ENCODE data around the gene C1S. TPM values are rescaled to one million over a fixed set of nuclear protein-coding genes. Genes with fewer than 3 reads are reported as not detected.

The C1S gene
- total RNA-seq, 3 donors from 2014 or later (not counting 1 experiment from before 2014, with no cell fraction given): 1.6 to 1.9 (median 1.9) TPM

DNA sequence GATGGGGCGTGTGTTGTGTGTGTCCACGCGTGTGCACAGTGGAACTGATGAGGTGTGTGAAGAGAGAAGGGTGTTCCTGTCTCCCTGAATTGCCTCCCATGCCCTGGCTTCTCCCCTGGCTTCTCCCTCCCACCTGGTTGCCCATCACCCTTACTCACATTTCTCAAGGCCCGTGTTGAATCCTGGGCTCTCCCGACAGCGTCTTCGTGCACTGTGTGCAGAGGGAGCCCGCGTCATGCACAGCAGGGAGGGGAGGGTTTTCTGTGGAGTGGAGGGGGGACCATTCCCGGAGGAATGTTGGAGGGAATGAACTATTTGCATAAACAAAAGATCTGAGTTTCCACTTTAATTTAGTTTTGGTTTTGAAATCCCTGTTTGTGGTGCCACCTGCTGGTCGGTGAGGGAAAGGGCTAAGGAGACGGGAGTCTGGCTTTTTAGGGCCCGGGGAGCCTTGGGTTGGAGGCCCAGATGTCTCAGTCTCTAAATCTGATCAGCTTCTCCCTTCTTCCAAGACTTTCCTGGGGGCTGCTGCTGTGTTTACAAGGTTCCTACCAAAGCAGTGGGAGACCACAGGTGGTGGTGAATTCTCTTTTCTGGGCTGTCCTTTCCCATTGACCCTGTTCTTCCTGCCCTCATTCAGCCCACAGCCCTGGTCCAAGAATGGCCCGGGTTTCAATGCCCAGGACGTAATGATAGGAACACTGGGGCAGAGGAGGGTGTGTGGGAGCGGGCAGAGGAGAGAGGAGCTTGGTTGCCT lies 31.9 kb downstream of the C1S start, which contains the start of gene C1R:
TSS of gene C1R (minus strand) at position 217 of the 757 bp plus-strand sequence. CDS start at position 160, 57 bp downstream.
- Mint-ChIP-seq H3K4me3 (peak within 1 kb of the TSS; percentile 77), H3K36me3 (no peaks in the 10 kb centered on the region), H3K4me1 (peaks cover 0 to 22% of the 10 kb centered on the region in 2 donors), H3K27ac (peak within 1 kb of the TSS; percentile 43 to 79), H3K27me3 (ENCODE audit: low read depth in 2 of 2) (no peaks in the 10 kb centered on the region), H3K9me3 (no peaks in the 10 kb centered on the region)
- intact Hi-C loops (cut with micrococcal nuclease): loop anchor here (1.0 to 5.0 kb wide), 3 partner anchors 75 to 223 kb away; partner anchors contain the start of gene LPCAT3
- Histone ChIP-seq H3K9me3 (ENCODE audit: control insufficient read depth, insufficient read depth, low read length) (no peaks in the 10 kb centered on the region), H3K27ac (ENCODE audit: low read length) (no peak within 1 kb of the TSS), H3K27me3 (ENCODE audit: control insufficient read depth, insufficient read depth, low read length) (no peaks in the 10 kb centered on the region), H3K4me3 (ENCODE audit: low read length) (peak within 1 kb of the TSS; percentile 25), H3K4me1 (ENCODE audit: control insufficient read depth, insufficient read depth, low read length) (peaks cover 12% of the 10 kb centered on the region), H3K36me3 (ENCODE audit: control insufficient read depth, insufficient read depth, low read length) (no peaks in the 10 kb centered on the region)
- DNase-seq (peak; percentile 64 to 85), ATAC-seq (peak in 2 of 3 donors; percentile 82 to 86)
- TF ChIP-seq, protein P1, sequence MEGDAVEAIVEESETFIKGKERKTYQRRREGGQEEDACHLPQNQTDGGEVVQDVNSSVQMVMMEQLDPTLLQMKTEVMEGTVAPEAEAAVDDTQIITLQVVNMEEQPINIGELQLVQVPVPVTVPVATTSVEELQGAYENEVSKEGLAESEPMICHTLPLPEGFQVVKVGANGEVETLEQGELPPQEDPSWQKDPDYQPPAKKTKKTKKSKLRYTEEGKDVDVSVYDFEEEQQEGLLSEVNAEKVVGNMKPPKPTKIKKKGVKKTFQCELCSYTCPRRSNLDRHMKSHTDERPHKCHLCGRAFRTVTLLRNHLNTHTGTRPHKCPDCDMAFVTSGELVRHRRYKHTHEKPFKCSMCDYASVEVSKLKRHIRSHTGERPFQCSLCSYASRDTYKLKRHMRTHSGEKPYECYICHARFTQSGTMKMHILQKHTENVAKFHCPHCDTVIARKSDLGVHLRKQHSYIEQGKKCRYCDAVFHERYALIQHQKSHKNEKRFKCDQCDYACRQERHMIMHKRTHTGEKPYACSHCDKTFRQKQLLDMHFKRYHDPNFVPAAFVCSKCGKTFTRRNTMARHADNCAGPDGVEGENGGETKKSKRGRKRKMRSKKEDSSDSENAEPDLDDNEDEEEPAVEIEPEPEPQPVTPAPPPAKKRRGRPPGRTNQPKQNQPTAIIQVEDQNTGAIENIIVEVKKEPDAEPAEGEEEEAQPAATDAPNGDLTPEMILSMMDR (IDR thresholded peaks at IDR 0.05): peak; percentile 79
- 30% methylated on average over 14 of the region's 16 CpGs for whole genome bisulfite sequencing (ENCODE audit: insufficient coverage)

DNA sequence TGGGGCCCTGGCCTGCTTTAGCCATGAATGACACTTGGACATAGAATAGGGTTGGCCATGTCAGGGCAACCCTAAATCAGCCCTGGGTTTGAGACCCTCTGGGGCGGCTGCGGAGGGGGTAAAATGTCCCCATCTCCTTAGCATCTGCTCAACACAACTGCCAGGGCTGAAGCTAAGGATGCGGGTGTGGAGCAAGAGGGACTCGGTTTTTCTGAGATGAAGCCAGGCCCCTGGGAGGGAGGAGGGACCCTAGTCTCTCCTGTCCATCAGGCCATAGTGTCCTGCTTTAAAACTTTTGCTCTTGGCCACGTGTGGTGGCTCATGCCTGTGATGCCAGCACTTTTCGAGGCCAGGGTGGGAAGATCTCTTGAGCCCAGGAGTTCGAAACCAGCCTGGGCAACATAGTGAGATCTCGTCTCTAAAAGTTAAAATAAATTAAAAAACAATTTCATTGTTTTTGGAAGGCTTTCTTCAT lies 32.5 kb downstream of the C1S start:
- ATAC-seq (peak in 1 of 3 donors; percentile 12), DNase-seq (no peak)
- Mint-ChIP-seq H3K9me3 (no peaks in the 10 kb centered on the region), H3K4me3 (no peak overlapping the region), H3K4me1 (peaks cover 0 to 22% of the 10 kb centered on the region in 2 donors), H3K36me3 (no peaks in the 10 kb centered on the region), H3K27me3 (ENCODE audit: low read depth in 2 of 2) (no peaks in the 10 kb centered on the region), H3K27ac (no peak overlapping the region)
- peaks cover 12% of the 10 kb centered on the region for H3K4me1 ChIP-seq (ENCODE audit: control insufficient read depth, insufficient read depth, low read length)
- no peaks in the 10 kb centered on the region for H3K27me3 ChIP-seq (ENCODE audit: control insufficient read depth, insufficient read depth, low read length)
- intact Hi-C loops (cut with micrococcal nuclease): loop anchor here (1.0 to 5.0 kb wide), 3 partner anchors 76 to 224 kb away; partner anchors contain the start of gene LPCAT3
- H3K4me3 ChIP-seq (ENCODE audit: low read length): no peak overlapping the region
- H3K36me3 ChIP-seq (ENCODE audit: control insufficient read depth, insufficient read depth, low read length): no peaks in the 10 kb centered on the region
- H3K27ac ChIP-seq (ENCODE audit: low read length): no peak overlapping the region
- H3K9me3 ChIP-seq (ENCODE audit: control insufficient read depth, insufficient read depth, low read length): no peaks in the 10 kb centered on the region
- 84% methylated on average over 7 of the region's 8 CpGs for WGBS (ENCODE audit: insufficient coverage)
- TF ChIP-seq, protein P1 (IDR thresholded peaks at IDR 0.05): no peak

DNA sequence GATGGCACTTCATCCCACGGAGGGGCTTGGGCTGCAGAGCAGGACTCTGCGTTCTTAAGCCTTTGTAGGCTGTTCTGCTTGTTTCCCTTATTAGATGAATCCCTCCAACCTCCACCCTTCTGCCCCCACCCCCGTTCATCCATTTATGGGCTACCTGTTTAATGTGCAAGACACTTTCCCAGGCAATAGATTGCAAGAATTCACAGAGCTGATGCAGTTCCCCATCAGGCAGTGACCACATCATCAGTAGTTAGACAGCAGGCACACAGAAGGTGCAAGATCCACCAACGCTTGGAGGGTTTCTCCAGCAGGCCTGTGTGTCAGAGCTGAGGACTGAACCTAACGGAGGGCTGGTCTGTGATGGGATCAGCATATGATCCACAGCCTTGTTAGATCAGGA lies 33.0 kb downstream of the C1S start:
- WGBS (ENCODE audit: insufficient coverage): 72% methylated on average over 5 of the region's 5 CpGs
- intact Hi-C loops (cut with micrococcal nuclease): loop anchor here (5.0 kb wide), 1 partner anchor 76 kb away; the partner anchor contains the start of gene LPCAT3
- Histone ChIP-seq H3K36me3 (ENCODE audit: control insufficient read depth, insufficient read depth, low read length) (peaks cover 4% of the 10 kb centered on the region), H3K9me3 (ENCODE audit: control insufficient read depth, insufficient read depth, low read length) (no peaks in the 10 kb centered on the region), H3K27me3 (ENCODE audit: control insufficient read depth, insufficient read depth, low read length) (no peaks in the 10 kb centered on the region), H3K4me1 (ENCODE audit: control insufficient read depth, insufficient read depth, low read length) (peaks cover 12% of the 10 kb centered on the region), H3K27ac (ENCODE audit: low read length) (no peak overlapping the region), H3K4me3 (ENCODE audit: low read length) (no peak overlapping the region)
- ATAC-seq (no peak), DNase-seq (no peak)
- Mint-ChIP-seq H3K27ac (no peak overlapping the region), H3K36me3 (no peaks in the 10 kb centered on the region), H3K9me3 (no peaks in the 10 kb centered on the region), H3K27me3 (ENCODE audit: low read depth in 2 of 2) (no peaks in the 10 kb centered on the region), H3K4me1 (peaks cover 0 to 22% of the 10 kb centered on the region in 2 donors), H3K4me3 (no peak overlapping the region)
- TF ChIP-seq, protein P1 (IDR thresholded peaks at IDR 0.05): no peak
